GM10248 (cell line): ENCODE results near the gene TTC27.

Experiments
- CTCF ChIA-PET: fragments of 300-600 bp; sonication (Branson Sonifier 250); formaldehyde crosslinking; extraction: SDS; loops from one replicate; lab custom pipeline; 2021; ENCODE audit warnings: antibody characterized with exemption; lab: Yijun Ruan, JAX
- POLR2A ChIA-PET: fragments of 350-650 bp; sonication (Branson Sonifier 250); formaldehyde crosslinking; extraction: SDS; loops from one replicate; lab custom pipeline; 2020; ENCODE audit warnings: antibody characterized with exemption; lab: Yijun Ruan, JAX
- DNase-seq: peaks from one replicate; pipeline ENCODE4 v3.0.0; 2012; ENCODE audit errors: extremely low spot score
- TF ChIP-seq, protein P1 (sequence below): IDR thresholded peaks from 2 replicates; pipeline ENCODE4 v1.5.1; 2012; ENCODE audit warnings: mild to moderate bottlenecking, low read depth; ENCODE audit errors: extremely low read depth, missing control alignments, control extremely low read depth

Gene TTC27

DNA sequence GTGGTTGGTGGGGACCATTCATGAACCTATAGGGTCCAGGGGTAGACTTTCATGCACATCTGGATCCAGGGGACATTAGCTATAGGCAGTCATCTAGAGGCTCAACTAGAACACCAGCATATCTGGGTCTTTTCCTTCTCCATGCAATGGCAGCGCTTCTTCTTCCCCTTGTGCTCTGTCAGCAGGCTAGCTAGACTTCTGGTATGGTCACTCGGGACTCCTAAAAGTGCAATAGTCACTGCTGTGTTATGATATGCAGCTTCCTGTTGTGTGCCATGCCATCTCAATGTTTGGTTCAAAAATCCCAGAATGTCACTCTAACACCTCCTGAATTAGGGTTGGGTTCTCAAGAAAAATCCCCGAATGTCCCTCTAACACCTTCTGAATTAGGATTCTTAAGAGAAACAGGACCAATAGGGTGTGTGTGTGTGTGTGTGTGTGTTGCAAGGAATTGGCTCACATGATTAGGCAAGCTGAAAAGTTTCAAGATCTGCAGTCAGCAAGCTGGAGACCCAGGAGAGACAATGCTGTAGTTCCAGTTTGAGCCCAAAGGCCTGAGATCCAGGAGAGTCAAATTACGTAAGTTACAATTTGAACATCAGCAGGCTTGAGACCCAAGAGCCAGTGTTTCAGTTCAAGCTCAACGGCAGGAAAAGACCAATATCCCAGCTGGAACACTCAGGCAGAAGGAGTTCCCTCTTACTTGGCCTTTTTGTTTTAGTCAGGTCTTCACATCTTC lies 221.8 kb downstream of the TTC27 start:
- DNase-seq = no peak
- TF ChIP-seq, protein P1, sequence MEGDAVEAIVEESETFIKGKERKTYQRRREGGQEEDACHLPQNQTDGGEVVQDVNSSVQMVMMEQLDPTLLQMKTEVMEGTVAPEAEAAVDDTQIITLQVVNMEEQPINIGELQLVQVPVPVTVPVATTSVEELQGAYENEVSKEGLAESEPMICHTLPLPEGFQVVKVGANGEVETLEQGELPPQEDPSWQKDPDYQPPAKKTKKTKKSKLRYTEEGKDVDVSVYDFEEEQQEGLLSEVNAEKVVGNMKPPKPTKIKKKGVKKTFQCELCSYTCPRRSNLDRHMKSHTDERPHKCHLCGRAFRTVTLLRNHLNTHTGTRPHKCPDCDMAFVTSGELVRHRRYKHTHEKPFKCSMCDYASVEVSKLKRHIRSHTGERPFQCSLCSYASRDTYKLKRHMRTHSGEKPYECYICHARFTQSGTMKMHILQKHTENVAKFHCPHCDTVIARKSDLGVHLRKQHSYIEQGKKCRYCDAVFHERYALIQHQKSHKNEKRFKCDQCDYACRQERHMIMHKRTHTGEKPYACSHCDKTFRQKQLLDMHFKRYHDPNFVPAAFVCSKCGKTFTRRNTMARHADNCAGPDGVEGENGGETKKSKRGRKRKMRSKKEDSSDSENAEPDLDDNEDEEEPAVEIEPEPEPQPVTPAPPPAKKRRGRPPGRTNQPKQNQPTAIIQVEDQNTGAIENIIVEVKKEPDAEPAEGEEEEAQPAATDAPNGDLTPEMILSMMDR = no peak
- CTCF ChIA-PET = interaction anchor here (1.2 to 1.4 kb wide), 2 partner anchors 14 to 23 kb away, joined by 3 to 4 read pairs; no protein-coding TSS in a partner anchor
- POLR2A ChIA-PET = no interaction called here

- TF ChIP-seq, protein P1 = no peak
- POLR2A ChIA-PET = no interaction called here
- DNase-seq = no peak
- CTCF ChIA-PET = interaction anchor here (0.7 kb wide), 1 partner anchor 80 kb away, joined by 3 read pairs; no protein-coding TSS in a partner anchor
Measured at GRCh38 chr2:32851777-32852439, 224.1 kb downstream of the TTC27 start.

- CTCF ChIA-PET = interaction anchor here (0.7 kb wide), 1 partner anchor 79 kb away, joined by 3 read pairs; no protein-coding TSS in a partner anchor
- TF ChIP-seq, protein P1 = no peak
- POLR2A ChIA-PET = no interaction called here
- DNase-seq = no peak
Measured at GRCh38 chr2:32852856-32853255, 225.0 kb downstream of the TTC27 start.

- TF ChIP-seq, protein P1 = no peak
- ChIA-PET POLR2A (no interaction called here), CTCF (no interaction called here)
- no peak for DNase-seq
Measured at GRCh38 chr2:32856891-32857290, 229.0 kb downstream of the TTC27 start.

DNA sequence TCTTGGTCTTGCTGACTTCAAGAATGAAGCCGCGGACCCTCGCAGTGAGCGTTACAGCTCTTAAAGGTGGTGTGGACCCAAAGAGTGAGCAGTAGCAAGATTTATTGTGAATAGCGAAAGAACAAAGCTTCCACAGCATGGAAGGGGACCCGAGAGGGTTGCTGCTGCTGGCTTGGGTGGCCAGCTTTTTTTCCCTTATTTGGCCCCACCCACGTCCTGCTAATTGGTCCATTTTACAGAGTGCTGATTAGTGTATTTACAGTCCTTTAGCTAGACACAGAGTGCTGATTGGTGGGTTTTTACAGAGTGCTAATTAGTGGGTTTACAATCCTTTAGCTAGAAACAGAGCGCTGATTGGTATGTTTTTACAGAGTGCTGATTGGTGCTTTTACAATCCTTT lies 230.9 kb downstream of the TTC27 start:
- ChIA-PET POLR2A (no interaction called here), CTCF (no interaction called here)
- TF ChIP-seq, protein P1 = no peak
- DNase-seq = no peak

DNA sequence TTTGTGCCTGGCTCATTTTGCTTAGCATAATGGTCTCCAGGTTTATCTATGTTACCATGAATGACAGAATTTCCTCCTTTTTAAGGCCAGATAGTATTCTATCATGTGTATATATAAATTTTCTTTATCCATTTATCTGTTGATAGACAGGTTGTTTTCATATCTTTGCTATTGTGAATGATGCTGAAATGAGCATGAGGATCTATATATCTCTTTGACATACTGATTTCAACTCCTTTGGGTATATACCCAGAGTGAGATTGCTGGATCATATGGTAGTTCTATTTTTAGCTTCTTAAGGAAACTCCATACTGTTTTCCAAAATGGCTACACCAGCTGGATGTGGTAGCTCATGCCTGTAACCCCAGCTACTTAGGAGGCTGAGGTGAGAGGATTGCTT lies 232.5 kb downstream of the TTC27 start:
- POLR2A ChIA-PET = no interaction called here
- TF ChIP-seq, protein P1 = no peak
- CTCF ChIA-PET = no interaction called here
- no peak for DNase-seq
